ENCODE data around the gene PTPRG. TPM values are rescaled to one million over a fixed set of nuclear protein-coding genes. Genes with fewer than 3 reads are reported as not detected.

PTPRG gene
- total and polyA plus RNA-seq, 2 donors (not counting 3 experiments of a cell fraction or from before 2014, with no cell fraction given): 8.9 to 39.1 TPM

DNA sequence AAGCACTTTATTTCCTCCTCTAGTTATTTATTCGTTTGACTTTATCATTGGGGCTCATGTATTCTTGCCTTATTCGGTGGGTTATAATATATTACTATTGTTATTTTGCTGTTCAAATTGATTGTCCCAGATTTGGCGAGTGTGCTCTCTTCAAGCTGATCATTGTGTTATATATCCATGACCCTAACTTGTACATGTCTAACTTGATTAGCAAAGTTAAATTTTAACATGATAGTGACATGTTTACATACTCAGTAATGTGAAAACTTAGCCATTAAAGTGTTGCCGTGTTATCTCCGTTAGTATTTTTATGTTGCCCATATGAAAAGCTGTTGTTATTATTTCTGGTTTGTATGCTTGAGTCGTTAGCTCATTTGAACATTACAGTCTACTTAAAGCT lies 327.9 kb downstream of the PTPRG start:
- no peak for FAIRE-seq

More for the DNA sequence above, 327.9 kb downstream of the PTPRG start:
- DNase-seq (ENCODE audit: low read depth, low spot score): no peak
- Histone ChIP-seq H3K9ac (replicated peaks; ENCODE audit: extremely low read depth, insufficient read depth, low read length) (no peak overlapping the region), H3K9me3 (replicated peaks; ENCODE audit: control insufficient read depth, insufficient read depth, low read length) (no peaks in the 10 kb centered on the region), H3K27ac (ENCODE audit: insufficient read depth, low read depth, low read length) (no peak overlapping the region), H2AFZ (ENCODE audit: low read depth, low read length) (no peak overlapping the region), H4K20me1 (replicated peaks; ENCODE audit: control insufficient read depth, extremely low read depth, insufficient read depth, low read length) (peaks cover 2% of the 10 kb centered on the region), H3K27me3 (ENCODE audit: control insufficient read depth in 2 of 2, insufficient read depth in 2 of 2, low read length in 2 of 2) (no peaks in the 10 kb centered on the region), H3K36me3 (ENCODE audit: control insufficient read depth in 2 of 2, extremely low read depth in 1 of 2, insufficient read depth in 2 of 2, low read length in 2 of 2) (no peaks in the 10 kb centered on the region), H3K79me2 (ENCODE audit: control insufficient read depth, insufficient read depth, low read length) (no peaks in the 10 kb centered on the region), H3K4me3 (replicated peaks in 1 of 3; ENCODE audit: insufficient read depth in 1 of 3, low read depth in 1 of 3, low read length in 3 of 3) (no peak overlapping the region), H3K4me1 (ENCODE audit: control insufficient read depth, extremely low read depth, insufficient read depth, low read length) (no peaks in the 10 kb centered on the region), H3K9me1 (replicated peaks; ENCODE audit: control insufficient read depth, extremely low read depth, insufficient read depth, low read length) (no peaks in the 10 kb centered on the region), H3K4me2 (ENCODE audit: insufficient read depth, low read length) (no peak overlapping the region)
- dilution Hi-C loops (cut with MboI; ENCODE audit: extremely low pct_ligation_motif_present, low sequenced_read_pairs) (no loop called here), intact Hi-C loops (cut with micrococcal nuclease) (no loop called here)
- ChIA-PET POLR2A (no interaction called here), CTCF (interaction anchor here (0.9 to 1.3 kb wide), 2 partner anchors 47 to 325 kb away, joined by 4 to 9 read pairs; no protein-coding TSS in a partner anchor)
- BruUV-seq (replicated peaks): no TSS peak
- no peak for TF ChIP-seq GATA2 (IDR thresholded peaks at IDR 0.05; ENCODE audit: insufficient read depth, insufficient read length, low read depth, low read length)
- TF ChIP-seq EZH2 (IDR thresholded peaks at IDR 0.05; ENCODE audit: borderline replicate concordance, low read depth, low read length, severe bottlenecking): no peak
- TF ChIP-seq, protein P1, sequence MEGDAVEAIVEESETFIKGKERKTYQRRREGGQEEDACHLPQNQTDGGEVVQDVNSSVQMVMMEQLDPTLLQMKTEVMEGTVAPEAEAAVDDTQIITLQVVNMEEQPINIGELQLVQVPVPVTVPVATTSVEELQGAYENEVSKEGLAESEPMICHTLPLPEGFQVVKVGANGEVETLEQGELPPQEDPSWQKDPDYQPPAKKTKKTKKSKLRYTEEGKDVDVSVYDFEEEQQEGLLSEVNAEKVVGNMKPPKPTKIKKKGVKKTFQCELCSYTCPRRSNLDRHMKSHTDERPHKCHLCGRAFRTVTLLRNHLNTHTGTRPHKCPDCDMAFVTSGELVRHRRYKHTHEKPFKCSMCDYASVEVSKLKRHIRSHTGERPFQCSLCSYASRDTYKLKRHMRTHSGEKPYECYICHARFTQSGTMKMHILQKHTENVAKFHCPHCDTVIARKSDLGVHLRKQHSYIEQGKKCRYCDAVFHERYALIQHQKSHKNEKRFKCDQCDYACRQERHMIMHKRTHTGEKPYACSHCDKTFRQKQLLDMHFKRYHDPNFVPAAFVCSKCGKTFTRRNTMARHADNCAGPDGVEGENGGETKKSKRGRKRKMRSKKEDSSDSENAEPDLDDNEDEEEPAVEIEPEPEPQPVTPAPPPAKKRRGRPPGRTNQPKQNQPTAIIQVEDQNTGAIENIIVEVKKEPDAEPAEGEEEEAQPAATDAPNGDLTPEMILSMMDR (IDR thresholded peaks at IDR 0.05; ENCODE audit: extremely low read depth in 1 of 2, insufficient read depth in 1 of 2, low read depth in 1 of 2, low read length in 2 of 2): no peak
- TF ChIP-seq POLR2A (IDR thresholded peaks at IDR 0.05; ENCODE audit: low read depth, low read length): no peak
- no peak for TF ChIP-seq JUN (IDR thresholded peaks at IDR 0.05; ENCODE audit: borderline replicate concordance, insufficient read depth, insufficient read length, low read depth)
- TF ChIP-seq POLR2AphosphoS5 (IDR thresholded peaks at IDR 0.05; ENCODE audit: insufficient read depth, low read depth, low read length): no peak
- no peak for TF ChIP-seq MYC (IDR thresholded peaks at IDR 0.05; ENCODE audit: low read depth, low read length)
- no peak for TF ChIP-seq MAX (IDR thresholded peaks at IDR 0.05; ENCODE audit: insufficient read depth, insufficient read length)
- no peak for TF ChIP-seq FOS (IDR thresholded peaks at IDR 0.05; ENCODE audit: borderline replicate concordance, insufficient read depth, low read length)
